ENCODE measurements around the gene PKHD1.

The PKHD1 gene

GRCh38 chr6:52124126-52125121 is 37.0 kb upstream of the PKHD1 start:
- in situ Hi-C loops (cut with MboI; ENCODE audit: low pct_unique_long_range_greater_than_20kb, low sequenced_read_pairs, unreplicated experiment) = no loop called here
- TF ChIP-seq CTCF (IDR thresholded peaks at IDR 0.05; ENCODE audit: extremely low read depth, insufficient read depth, missing control alignments) = no peak
- no peak for DNase-seq (ENCODE audit: low spot score)

GRCh38 chr6:52123251-52123650 is 35.8 kb upstream of the PKHD1 start:
- in situ Hi-C loops (cut with MboI; ENCODE audit: low pct_unique_long_range_greater_than_20kb, low sequenced_read_pairs, unreplicated experiment) = no loop called here
- TF ChIP-seq CTCF (IDR thresholded peaks at IDR 0.05; ENCODE audit: extremely low read depth, insufficient read depth, missing control alignments) = no peak
- no peak for DNase-seq (ENCODE audit: low spot score)

DNA sequence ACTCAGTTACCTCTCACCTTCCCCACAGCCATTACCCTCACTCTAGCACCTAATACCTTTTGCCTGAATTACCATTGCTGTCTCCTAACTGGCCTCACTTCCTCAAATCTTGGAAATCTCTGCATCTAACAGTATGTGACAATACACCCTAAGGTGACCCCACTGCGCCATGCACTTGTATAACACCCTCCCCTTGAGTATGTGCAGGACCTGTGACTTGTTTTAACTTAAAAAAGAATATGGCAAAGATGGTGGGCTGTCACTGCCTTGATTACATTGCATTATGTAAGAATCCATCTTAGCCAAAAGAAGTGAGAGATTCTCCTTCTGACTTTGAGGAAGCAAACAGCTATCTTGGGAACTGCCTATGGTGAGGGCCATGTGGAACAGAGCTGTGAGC is 29.9 kb upstream of the PKHD1 start:
- DNase-seq (ENCODE audit: low spot score) = no peak
- in situ Hi-C loops (cut with MboI; ENCODE audit: low pct_unique_long_range_greater_than_20kb, low sequenced_read_pairs, unreplicated experiment) = no loop called here
- TF ChIP-seq CTCF (IDR thresholded peaks at IDR 0.05; ENCODE audit: extremely low read depth, insufficient read depth, missing control alignments) = no peak

GRCh38 chr6:52116605-52116948 is 29.2 kb upstream of the PKHD1 start:
- TF ChIP-seq CTCF (IDR thresholded peaks at IDR 0.05; ENCODE audit: extremely low read depth, insufficient read depth, missing control alignments) = no peak
- in situ Hi-C loops (cut with MboI; ENCODE audit: low pct_unique_long_range_greater_than_20kb, low sequenced_read_pairs, unreplicated experiment) = no loop called here
- no peak for DNase-seq (ENCODE audit: low spot score)

DNA sequence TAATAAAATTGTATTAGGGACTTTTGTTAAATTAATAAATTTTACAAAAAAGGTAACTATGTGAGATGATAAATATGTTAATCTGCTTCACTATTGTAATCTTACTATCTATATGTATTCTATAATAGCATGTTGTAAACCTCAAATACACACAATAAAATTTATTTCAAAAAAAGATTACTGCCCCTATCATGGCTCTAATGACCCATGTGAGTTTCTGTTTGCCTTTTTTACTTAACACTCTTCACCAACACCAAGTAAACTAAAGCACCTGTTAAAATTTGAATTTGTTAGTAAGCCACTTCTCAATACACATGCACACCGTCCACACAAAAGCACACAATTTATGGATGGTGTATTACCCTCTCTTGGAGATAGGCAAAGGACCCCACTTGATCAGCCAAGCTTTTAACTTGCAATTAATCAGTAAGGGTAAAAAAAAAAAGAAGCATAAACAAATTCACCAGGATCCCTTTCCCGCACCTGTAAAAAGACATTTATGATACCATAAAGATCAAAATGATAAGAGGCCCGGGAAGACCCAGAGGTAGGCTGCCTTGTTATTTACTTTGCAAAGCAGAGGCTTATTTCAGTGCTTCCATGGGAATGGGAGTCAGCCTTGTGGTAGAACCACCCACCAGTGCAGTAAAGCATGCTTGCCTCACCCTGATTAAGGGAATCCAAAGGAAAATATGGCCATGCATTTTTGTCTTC is 28.6 kb upstream of the PKHD1 start:
- DNase-seq (ENCODE audit: low spot score) = no peak
- TF ChIP-seq CTCF (IDR thresholded peaks at IDR 0.05; ENCODE audit: extremely low read depth, insufficient read depth, missing control alignments) = no peak
- in situ Hi-C loops (cut with MboI; ENCODE audit: low pct_unique_long_range_greater_than_20kb, low sequenced_read_pairs, unreplicated experiment) = no loop called here

DNA sequence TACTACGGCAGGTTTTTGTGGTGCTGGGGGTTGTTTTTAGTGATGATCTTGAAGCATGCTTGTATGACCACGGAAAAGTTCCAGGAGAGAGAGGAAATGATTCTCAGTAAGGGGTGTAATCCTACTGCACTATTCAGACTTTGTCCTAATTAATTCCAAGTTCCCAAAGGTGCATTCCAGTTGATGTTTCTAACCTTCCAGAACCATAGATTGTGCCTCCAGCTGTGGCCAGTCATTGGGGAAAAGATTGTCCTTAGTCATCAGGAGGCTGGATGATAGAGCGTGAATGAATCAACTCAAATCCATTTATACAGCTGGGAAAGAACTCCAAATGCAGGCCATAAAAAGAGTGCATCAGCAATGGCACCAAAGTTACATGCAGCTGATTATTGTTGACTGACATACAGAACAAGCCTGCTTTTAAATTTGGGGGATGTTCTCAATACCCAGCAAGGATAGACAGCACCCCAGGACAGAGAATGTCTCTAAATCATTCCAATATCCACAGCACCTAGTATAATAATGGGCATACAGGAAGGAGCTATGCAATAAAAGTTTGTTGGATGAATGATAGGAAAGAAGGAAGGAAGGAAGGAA is 27.8 kb upstream of the PKHD1 start:
- DNase-seq (ENCODE audit: low spot score) = no peak
- no peak for TF ChIP-seq CTCF (IDR thresholded peaks at IDR 0.05; ENCODE audit: extremely low read depth, insufficient read depth, missing control alignments)
- in situ Hi-C loops (cut with MboI; ENCODE audit: low pct_unique_long_range_greater_than_20kb, low sequenced_read_pairs, unreplicated experiment) = no loop called here
